GM19193 (cell line): ENCODE data around the gene ZGLP1.

Experiments used
- POLR2A ChIP-seq: IDR thresholded peaks from 4 replicates; pipeline ENCODE4 v1.6.1; 2011; ENCODE audit not compliant: insufficient read depth, insufficient read length; ENCODE audit errors: extremely low read depth

ZGLP1 gene

GRCh38 chr19:10309423-10309822 lies at the start of gene ZGLP1:
ZGLP1 (minus strand) TSS chr19:10309815.
- TF ChIP-seq POLR2A = no peak

DNA sequence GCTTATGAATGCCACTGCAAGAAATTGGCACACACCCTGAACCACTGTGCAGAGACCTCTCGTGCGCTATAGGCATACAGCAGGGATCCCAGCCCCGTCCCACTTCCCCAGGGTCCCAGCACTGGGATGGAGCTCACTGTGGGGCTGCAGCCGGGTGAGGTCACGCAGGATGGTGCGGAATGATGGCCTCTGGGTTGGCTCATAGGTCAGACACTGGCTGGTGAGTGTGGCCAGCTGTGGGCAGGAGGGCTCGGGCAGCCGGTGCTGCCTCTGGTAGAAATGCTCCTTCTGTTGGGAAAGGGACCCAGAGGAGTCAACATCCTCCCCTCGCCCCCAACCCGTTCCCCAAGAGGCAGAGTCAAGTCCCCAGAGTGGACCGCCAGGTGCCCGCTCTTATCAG lies 46.8 kb upstream of the ZGLP1 start:
- TF ChIP-seq POLR2A = no peak

DNA sequence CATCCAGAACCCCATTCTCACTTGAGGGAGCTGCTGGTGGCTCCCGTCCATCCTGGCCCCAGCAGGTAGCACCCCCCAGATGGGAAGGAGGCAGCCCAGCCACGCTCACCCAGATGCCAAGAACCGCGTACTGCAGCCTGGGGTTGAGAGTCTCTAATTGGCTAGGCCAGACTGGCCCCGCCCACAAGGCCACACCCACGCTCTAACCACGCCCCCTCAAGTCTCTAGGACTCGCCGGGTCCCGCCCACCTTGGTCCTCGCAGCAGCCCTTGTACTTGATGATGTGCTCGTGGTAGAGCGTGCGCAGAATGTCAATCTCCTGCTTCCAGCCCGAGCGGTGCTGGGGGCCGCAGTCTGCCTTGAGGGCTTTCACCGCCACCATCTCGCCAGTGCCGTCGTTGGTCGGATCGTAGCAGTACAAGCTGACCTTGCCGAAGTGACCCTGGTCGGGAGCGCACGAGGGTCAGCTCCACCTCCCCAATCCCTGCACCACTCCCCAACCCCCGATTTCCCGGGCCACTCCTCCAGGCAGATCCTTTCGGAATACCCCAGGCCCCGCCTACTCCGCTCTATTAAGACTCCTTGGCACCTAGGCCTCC lies 44.3 kb upstream of the ZGLP1 start:
- TF ChIP-seq POLR2A = no peak

GRCh38 chr19:10352764-10353671 lies 43.4 kb upstream of the ZGLP1 start:
- TF ChIP-seq POLR2A = no peak

DNA sequence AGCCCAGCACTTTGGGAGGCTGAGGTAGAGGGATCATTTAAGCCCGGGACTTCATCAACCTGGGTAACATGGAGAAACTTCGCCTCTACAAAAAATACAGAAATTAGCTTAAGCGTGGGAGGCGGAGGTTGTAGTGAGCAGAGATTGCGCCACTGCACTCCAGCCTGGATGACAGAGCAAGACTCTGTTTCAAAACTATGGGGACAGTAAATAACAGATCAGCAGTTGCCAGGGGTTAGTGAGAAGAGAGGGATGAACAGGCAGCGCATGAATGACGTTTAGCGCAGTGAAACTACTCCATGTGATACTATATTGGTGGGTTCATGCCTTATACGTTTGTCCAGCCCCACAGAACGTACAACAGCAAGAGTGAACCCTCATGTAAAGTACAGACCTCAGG lies 36.9 kb upstream of the ZGLP1 start:
- TF ChIP-seq POLR2A = no peak

- TF ChIP-seq POLR2A = no peak
These were observed 35.2 kb upstream of the ZGLP1 start for GRCh38 chr19:10344780-10345179.

DNA sequence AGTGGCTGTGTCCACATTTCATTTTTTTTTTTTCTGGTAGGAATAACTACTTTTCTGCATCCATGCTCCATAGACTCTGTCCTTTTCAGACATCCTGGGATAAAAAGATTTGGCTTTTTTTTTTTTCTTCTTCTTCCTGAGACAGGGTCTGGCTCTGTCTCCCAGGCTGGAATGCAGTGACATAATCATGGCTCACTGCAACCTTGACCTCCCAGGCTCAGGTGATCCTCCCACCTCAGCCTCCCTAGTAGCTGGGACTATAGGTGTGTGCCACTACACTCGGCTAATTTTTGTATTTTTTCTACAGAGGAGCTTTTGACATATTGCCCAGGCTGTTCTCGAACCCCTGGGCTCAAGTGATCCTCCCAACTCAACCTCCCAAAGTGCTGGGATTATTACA lies 33.9 kb upstream of the ZGLP1 start:
- TF ChIP-seq POLR2A = no peak

DNA sequence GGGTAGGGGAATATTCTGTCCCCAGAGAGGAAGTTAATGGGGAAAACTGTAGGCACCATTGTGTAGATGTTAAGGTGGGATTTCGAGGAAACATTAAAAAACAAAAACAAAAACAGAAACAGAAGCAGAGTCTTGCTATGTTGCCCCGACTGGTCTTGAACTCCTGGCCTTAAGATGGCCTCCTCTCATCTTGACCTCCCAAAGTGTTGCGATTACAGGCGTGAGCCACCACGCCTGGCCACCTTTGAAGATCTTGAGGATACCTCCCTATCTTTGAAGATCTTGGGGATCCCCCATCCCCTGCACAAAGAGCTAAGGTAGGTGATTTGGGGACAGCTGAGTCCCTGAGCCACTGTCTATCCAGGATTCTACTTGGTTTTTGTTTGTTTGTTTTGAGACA lies 30.4 kb upstream of the ZGLP1 start:
- TF ChIP-seq POLR2A = no peak

DNA sequence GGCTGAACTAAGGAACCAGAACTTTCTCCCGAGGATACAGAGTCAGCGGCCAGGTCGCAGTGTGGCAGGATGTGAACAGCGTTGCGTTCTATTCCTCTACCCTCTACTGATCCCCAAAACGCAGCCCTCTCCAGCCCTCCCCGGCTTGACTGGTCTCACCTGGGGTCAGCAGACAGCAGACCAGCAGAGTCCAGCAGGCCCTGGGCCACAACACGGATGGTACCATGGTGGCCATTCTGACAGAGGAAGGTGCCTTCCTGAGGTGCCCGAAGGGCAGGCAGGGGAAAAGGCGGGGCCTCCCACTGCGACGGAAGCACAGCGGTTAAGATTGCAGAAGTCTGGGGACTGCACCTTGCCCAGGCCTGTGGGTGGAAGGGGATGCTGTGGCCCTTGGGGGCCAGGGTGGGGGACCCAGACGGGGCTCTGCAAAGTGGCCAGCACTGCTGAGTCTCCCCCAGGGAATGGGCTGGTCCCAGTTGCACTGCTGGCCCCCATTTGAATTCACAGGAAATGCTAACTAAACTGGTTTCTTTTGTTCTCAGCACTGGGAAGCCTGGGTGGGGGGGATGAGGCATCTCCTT lies 29.9 kb upstream of the ZGLP1 start, which contains the start of gene ICAM3:
ICAM3 (minus strand) TSS at position 245 of the 581 bp plus-strand sequence; CDS start at position 235, 10 bp downstream.
- peak; percentile 82 for TF ChIP-seq POLR2A

DNA sequence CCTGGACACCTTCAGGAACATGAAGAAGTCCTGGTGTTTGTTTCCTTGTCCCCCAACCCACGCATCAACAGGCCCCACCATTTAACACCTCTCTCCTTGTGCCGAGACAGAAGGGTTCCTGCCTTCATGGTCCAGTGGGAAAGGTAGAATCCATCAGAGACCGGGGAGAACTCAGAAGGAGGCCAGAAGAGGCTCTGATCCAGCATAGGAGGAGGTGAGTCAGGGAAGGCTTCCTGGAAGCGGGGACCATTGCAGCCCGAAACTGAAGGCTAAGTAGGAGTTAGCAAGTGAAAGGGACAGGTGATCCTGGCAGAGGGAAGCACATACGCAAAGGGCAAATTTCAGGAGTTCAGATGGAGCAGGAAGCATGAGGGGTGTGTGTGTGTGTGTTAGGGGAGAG lies 29.3 kb upstream of the ZGLP1 start:
- no peak for TF ChIP-seq POLR2A

- TF ChIP-seq POLR2A = no peak
These were observed 25.9 kb upstream of the ZGLP1 start for GRCh38 chr19:10335352-10335985.

GRCh38 chr19:10334588-10335351 lies 25.2 kb upstream of the ZGLP1 start:
- TF ChIP-seq POLR2A = no peak

DNA sequence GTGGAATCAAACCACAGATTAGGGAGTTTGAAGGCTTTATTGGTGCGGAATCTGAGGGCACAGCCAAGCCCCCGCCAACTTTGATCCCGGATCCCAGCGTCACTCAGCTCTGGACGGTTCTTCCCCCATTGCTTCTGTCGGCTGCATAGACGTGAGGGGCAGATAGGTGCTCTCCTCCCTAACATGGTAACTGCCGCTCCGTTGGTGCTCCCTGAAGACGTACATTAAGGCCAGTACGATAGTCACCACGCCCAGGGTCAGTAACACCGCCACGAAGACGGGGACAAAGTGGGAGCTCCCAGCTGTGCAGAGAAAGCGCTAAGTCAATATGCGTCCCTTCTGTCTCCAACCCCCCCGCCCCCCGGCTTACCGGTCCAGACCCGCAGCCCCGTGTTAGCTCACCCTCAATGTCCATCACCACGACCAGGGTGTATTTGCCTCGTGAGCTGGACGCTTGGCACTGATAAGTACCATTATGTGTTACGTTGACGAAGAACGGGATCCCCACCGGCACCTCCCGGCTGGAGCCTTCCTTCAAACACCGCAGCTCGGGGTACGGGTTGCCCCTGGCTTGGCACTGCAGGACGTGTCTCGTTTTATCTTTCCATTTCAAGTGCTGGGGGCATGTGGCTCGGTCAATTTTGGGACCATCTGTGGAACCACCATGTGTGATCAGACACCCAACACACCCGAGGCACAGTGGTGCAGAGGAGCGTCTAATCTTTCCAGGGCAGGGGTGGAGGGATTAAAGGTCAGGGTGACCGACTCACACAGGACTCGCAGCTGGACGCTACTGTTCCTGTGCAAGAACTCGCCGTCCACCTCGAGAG lies 24.4 kb upstream of the ZGLP1 start:
- no peak for TF ChIP-seq POLR2A
